Measurements from ENCODE around the gene ABAT. TPM values are rescaled to one million over a fixed set of nuclear protein-coding genes. Genes with fewer than 3 reads are reported as not detected.
"Not testable (repeated sequence)": the region's sequence is repeated elsewhere in the genome, so short reads cannot be mapped to it uniquely, and the experiment has no call there.

Gene ABAT
- total RNA-seq, 1 experiment from 2014 or later: 4.7 TPM

DNA sequence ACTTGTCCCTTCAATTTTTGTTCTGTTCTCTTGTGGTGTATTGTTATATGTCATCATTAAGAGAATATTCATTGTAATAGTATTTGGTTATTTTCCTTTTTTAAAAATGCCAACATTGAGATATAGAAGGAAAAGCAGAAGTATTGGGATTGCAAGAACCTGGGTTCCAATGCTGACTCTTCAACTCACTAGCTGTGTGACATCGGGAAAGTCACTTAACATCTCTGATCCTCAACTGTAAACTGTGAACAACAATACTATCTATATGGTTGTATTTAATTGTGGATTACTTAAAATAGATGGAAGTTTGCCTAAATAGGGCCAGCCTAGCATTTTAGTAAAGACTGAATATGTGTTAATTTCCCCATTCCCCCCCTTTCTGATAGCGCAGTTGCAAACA, 67.2 kb downstream of the ABAT start:
- ChIA-PET POLR2A (no interaction called here), CTCF (no interaction called here), RAD21 (ENCODE audit: low non-redundant PET in 1 of 2, low total read pairs in 2 of 2, uncharacterized antibody in 2 of 2, unreplicated experiment in 2 of 2) (no interaction called here)
- no peak overlapping the region for H2AFZ ChIP-seq (ENCODE audit: low read depth, low read length, poor library complexity, severe bottlenecking)
- no peak overlapping the region for H3K9ac ChIP-seq (ENCODE audit: low read length)
- H3K9me2 ChIP-seq (ENCODE audit: insufficient read depth): no peaks in the 10 kb centered on the region
- H3K4me2 ChIP-seq (ENCODE audit: low read length): no peak overlapping the region
- no peaks in the 10 kb centered on the region for H4K20me1 ChIP-seq (ENCODE audit: insufficient read depth)
- H3K27me3 ChIP-seq (ENCODE audit: insufficient read depth, low read length): no peaks in the 10 kb centered on the region
- BruUV-seq (replicated peaks): no TSS peak
- DNase-seq (ENCODE audit: low read depth, low spot score): no peak
- no peaks in the 10 kb centered on the region for H3K79me2 ChIP-seq (ENCODE audit: insufficient read depth, low read length)
- ATAC-seq: no peak
- H3K4me1 ChIP-seq (ENCODE audit: control insufficient read depth in 1 of 2, insufficient read depth in 2 of 2, low read length in 2 of 2): no peaks in the 10 kb centered on the region
- H3K36me3 ChIP-seq (ENCODE audit: control insufficient read depth in 1 of 2, insufficient read depth in 2 of 2, low read length in 2 of 2): no peaks in the 10 kb centered on the region
- intact Hi-C loops (cut with micrococcal nuclease): no loop called here
- TF ChIP-seq, protein P1, sequence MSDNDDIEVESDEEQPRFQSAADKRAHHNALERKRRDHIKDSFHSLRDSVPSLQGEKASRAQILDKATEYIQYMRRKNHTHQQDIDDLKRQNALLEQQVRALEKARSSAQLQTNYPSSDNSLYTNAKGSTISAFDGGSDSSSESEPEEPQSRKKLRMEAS (IDR thresholded peaks at IDR 0.05): no peak
- TF ChIP-seq SIN3A (IDR thresholded peaks at IDR 0.05; ENCODE audit: low read depth): no peak
- no peak for TF ChIP-seq RAD21 (IDR thresholded peaks at IDR 0.05; ENCODE audit: low read depth)
- no peak for TF ChIP-seq CTCF (IDR thresholded peaks at IDR 0.05 in 2 of 3, conservative IDR thresholded peaks at IDR 0.05 in 1 of 3; ENCODE audit: borderline replicate concordance in 1 of 3, insufficient read depth in 1 of 3, low read depth in 2 of 3, low read length in 2 of 3)
- TF ChIP-seq ZNF274 (IDR thresholded peaks at IDR 0.05; ENCODE audit: low read depth, low read length): no peak
- H3K27ac ChIP-seq (ENCODE audit: low read depth, low read length): no peak overlapping the region
- H3K4me3 ChIP-seq (replicated peaks in 1 of 2; ENCODE audit: low read depth in 1 of 2, low read length in 2 of 2): no peak overlapping the region
- no peaks in the 10 kb centered on the region for H3K9me3 ChIP-seq (ENCODE audit: control insufficient read depth in 1 of 2, insufficient read depth in 1 of 2, low read depth in 1 of 2, low read length in 2 of 2)

DNA sequence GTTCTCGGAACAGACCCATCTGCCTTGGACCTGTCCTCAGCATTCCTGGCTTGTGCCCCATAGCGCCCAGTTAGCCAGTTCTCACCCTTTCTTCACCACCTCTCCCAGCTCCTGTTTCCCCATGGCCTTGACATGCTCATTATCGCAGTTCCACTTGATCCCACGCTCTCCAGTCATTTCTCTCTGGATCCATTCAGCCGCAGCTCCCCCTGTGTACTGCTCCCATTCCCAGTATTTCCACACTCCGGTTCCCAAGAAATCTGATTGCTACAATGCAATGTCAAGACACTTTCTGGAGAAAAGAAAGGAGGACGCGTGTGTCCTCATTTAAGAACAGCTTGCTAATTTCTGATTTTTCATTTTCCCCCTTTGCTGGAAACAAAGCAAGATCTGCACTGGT, 67.7 kb downstream of the ABAT start:
- POLR2A ChIA-PET: no interaction called here
- ATAC-seq (no peak), DNase-seq (ENCODE audit: low read depth, low spot score) (no peak)
- H3K9me2 ChIP-seq (ENCODE audit: insufficient read depth): no peaks in the 10 kb centered on the region
- no peak overlapping the region for H3K4me2 ChIP-seq (ENCODE audit: low read length)
- no peaks in the 10 kb centered on the region for H3K36me3 ChIP-seq (ENCODE audit: control insufficient read depth in 1 of 2, insufficient read depth in 2 of 2, low read length in 2 of 2)
- no peak overlapping the region for H3K9ac ChIP-seq (ENCODE audit: low read length)
- H3K27me3 ChIP-seq (ENCODE audit: insufficient read depth, low read length): no peaks in the 10 kb centered on the region
- no peak overlapping the region for H2AFZ ChIP-seq (ENCODE audit: low read depth, low read length, poor library complexity, severe bottlenecking)
- CTCF ChIA-PET: no interaction called here
- RAD21 ChIA-PET (ENCODE audit: low non-redundant PET in 1 of 2, low total read pairs in 2 of 2, uncharacterized antibody in 2 of 2, unreplicated experiment in 2 of 2): no interaction called here
- TF ChIP-seq SRF (IDR thresholded peaks at IDR 0.05; ENCODE audit: low read depth) (no peak), POLR2A (IDR thresholded peaks at IDR 0.05; ENCODE audit: borderline replicate concordance, extremely low read depth, insufficient read depth, insufficient read length) (no peak), CTCF (IDR thresholded peaks at IDR 0.05 in 2 of 3, conservative IDR thresholded peaks at IDR 0.05 in 1 of 3; ENCODE audit: borderline replicate concordance in 1 of 3, insufficient read depth in 1 of 3, low read depth in 2 of 3, low read length in 2 of 3) (no peak), ZNF274 (IDR thresholded peaks at IDR 0.05; ENCODE audit: low read depth, low read length) (no peak), ELF1 (IDR thresholded peaks at IDR 0.05; ENCODE audit: borderline replicate concordance, low read depth) (no peak), YY1 (IDR thresholded peaks at IDR 0.05; ENCODE audit: extremely low read depth, insufficient replicate concordance, low read depth, low read length) (no peak), CEBPB (IDR thresholded peaks at IDR 0.05; ENCODE audit: low read depth) (no peak), ZFX (IDR thresholded peaks at IDR 0.05) (no peak)
- no peaks in the 10 kb centered on the region for H3K4me1 ChIP-seq (ENCODE audit: control insufficient read depth in 1 of 2, insufficient read depth in 2 of 2, low read length in 2 of 2)
- intact Hi-C loops (cut with micrococcal nuclease): no loop called here
- H3K9me3 ChIP-seq (ENCODE audit: control insufficient read depth in 1 of 2, insufficient read depth in 1 of 2, low read depth in 1 of 2, low read length in 2 of 2): no peaks in the 10 kb centered on the region
- no peaks in the 10 kb centered on the region for H3K79me2 ChIP-seq (ENCODE audit: insufficient read depth, low read length)
- H4K20me1 ChIP-seq (ENCODE audit: insufficient read depth): no peaks in the 10 kb centered on the region
- no peak overlapping the region for H3K27ac ChIP-seq (ENCODE audit: low read depth, low read length)
- no TSS peak for BruUV-seq (replicated peaks)
- H3K4me3 ChIP-seq (replicated peaks in 1 of 2; ENCODE audit: low read depth in 1 of 2, low read length in 2 of 2): no peak overlapping the region

- H3K27me3 ChIP-seq (ENCODE audit: insufficient read depth, low read length); H3K9ac ChIP-seq (ENCODE audit: low read length); RAD21 ChIA-PET (ENCODE audit: low non-redundant PET in 1 of 2, low total read pairs in 2 of 2, uncharacterized antibody in 2 of 2, unreplicated experiment in 2 of 2); H3K36me3 ChIP-seq (ENCODE audit: control insufficient read depth in 1 of 2, insufficient read depth in 2 of 2, low read length in 2 of 2); BruUV-seq (replicated peaks); H3K4me3 ChIP-seq (replicated peaks in 1 of 2; ENCODE audit: low read depth in 1 of 2, low read length in 2 of 2); H2AFZ ChIP-seq (ENCODE audit: low read depth, low read length, poor library complexity, severe bottlenecking); H3K9me3 ChIP-seq (ENCODE audit: control insufficient read depth in 1 of 2, insufficient read depth in 1 of 2, low read depth in 1 of 2, low read length in 2 of 2); POLR2A ChIA-PET; H4K20me1 ChIP-seq (ENCODE audit: insufficient read depth); ATAC-seq; intact Hi-C loops (cut with micrococcal nuclease); H3K9me2 ChIP-seq (ENCODE audit: insufficient read depth); H3K79me2 ChIP-seq (ENCODE audit: insufficient read depth, low read length); H3K4me2 ChIP-seq (ENCODE audit: low read length); CTCF ChIA-PET; DNase-seq (ENCODE audit: low read depth, low spot score); H3K27ac ChIP-seq (ENCODE audit: low read depth, low read length): not testable (repeated sequence)
- peaks cover 11 to 16% of the 10 kb centered on the region in 2 experiments for H3K4me1 ChIP-seq (ENCODE audit: control insufficient read depth in 1 of 2, insufficient read depth in 2 of 2, low read length in 2 of 2)
These were observed 74.5 kb downstream of the ABAT start for GRCh38 chr16:8748944-8749343.
